Measurements from ENCODE around the gene ASIC2.

The ASIC2 gene

DNA sequence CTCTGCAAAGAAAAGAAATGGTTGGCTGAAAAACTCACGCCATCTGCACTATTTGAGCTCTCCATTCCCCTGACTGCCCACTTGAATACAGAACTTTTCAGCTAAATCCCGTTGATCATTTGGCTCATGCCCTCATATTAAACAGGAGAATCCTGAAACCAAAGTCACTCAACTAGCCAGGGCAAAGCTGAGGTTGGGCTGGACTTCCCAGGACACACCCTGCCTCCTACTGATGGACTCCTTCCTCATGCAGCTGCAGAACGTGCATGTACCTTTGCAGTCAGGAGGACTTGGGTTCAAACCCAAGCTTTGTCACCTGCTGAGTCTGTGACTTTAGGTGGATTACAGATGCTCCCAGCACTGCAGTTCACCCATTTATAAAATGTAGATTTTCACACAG, 7.7 kb downstream of the ASIC2 start (continued):
- no peak for TF ChIP-seq PPARA (CRISPR knock-in tag; IDR thresholded peaks at IDR 0.05; ENCODE audit: borderline replicate concordance)
- no peak for TF ChIP-seq OSR1 (CRISPR knock-in tag; IDR thresholded peaks at IDR 0.05)
- TF ChIP-seq, protein P1, sequence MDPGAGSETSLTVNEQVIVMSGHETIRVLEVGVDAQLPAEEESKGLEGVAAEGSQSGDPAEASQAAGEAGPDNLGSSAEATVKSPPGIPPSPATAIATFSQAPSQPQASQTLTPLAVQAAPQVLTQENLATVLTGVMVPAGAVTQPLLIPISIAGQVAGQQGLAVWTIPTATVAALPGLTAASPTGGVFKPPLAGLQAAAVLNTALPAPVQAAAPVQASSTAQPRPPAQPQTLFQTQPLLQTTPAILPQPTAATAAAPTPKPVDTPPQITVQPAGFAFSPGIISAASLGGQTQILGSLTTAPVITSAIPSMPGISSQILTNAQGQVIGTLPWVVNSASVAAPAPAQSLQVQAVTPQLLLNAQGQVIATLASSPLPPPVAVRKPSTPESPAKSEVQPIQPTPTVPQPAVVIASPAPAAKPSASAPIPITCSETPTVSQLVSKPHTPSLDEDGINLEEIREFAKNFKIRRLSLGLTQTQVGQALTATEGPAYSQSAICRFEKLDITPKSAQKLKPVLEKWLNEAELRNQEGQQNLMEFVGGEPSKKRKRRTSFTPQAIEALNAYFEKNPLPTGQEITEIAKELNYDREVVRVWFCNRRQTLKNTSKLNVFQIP (CRISPR knock-in tag; IDR thresholded peaks at IDR 0.05; ENCODE audit: borderline replicate concordance, low read depth) = no peak
- TF ChIP-seq ESRRG (CRISPR knock-in tag; IDR thresholded peaks at IDR 0.05) = no peak

DNA sequence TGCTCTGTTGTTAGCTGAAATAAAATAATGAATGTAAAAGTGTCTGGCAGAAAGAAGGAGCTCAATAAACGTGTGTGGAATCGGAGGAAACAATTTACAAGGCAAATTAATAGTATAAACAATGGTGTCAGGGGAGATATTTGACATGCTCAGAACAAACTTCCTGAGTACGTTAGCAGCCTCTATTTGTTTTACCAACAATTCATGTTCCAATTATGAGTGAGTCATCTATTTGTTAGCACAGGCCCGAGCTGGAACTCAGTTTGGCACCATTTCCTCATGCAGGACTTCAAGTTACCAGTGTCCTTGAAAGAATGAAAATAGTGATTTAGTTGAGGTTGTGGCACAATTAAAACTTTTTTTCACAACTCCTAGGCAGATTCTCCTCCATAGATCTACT, 9.1 kb downstream of the ASIC2 start:
- peak; percentile 63 for ATAC-seq

DNA sequence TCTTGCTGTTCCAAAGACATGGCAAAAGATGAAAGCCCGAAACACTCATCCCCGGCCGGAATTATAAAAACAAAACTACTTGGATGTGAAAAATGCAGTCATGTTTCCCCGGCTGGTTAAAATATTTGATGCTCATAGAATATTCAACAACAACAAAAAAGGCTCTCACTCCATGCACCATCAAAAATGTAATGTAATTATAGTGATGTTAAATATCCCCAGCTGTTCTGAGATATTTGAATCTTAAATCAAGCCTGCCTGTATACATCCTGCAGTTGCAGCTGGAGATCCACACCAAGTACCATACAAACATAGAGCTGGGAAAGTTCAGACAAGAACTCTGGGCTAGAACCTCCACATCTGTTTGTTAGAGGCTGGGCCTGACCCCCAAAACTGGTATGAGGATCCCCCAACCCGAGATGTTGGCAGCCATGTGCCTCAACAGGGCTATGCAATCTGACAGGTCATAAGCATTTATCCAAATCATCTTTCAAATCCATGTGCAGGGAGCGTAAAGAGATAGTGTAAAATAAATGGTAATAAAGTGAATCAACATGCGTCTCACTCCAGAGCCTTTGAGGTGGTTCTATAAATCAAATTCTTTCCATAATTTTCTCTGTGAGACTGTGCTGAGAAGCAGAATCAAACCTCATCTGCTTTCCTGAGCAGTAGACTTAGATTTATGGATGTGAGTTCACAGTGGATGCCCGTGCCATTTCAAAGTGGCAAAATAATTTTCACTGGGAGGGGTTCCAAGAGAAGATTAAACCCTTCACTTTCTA, 12.7 kb downstream of the ASIC2 start:
- no peak for ATAC-seq
- TF ChIP-seq SNAI2 (CRISPR knock-in tag; IDR thresholded peaks at IDR 0.05) = no peak
- TF ChIP-seq ZFP30 (CRISPR knock-in tag; IDR thresholded peaks at IDR 0.05) = no peak
- no peak for TF ChIP-seq PPARA (CRISPR knock-in tag; IDR thresholded peaks at IDR 0.05; ENCODE audit: borderline replicate concordance)
- TF ChIP-seq RARB (CRISPR knock-in tag; IDR thresholded peaks at IDR 0.05) = no peak
- TF ChIP-seq, protein P2, sequence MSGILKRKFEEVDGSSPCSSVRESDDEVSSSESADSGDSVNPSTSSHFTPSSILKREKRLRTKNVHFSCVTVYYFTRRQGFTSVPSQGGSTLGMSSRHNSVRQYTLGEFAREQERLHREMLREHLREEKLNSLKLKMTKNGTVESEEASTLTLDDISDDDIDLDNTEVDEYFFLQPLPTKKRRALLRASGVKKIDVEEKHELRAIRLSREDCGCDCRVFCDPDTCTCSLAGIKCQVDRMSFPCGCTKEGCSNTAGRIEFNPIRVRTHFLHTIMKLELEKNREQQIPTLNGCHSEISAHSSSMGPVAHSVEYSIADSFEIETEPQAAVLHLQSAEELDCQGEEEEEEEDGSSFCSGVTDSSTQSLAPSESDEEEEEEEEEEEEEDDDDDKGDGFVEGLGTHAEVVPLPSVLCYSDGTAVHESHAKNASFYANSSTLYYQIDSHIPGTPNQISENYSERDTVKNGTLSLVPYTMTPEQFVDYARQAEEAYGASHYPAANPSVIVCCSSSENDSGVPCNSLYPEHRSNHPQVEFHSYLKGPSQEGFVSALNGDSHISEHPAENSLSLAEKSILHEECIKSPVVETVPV (CRISPR knock-in tag; IDR thresholded peaks at IDR 0.05) = no peak
- TF ChIP-seq ARNTL (CRISPR knock-in tag; IDR thresholded peaks at IDR 0.05; ENCODE audit: borderline replicate concordance, low read depth) = no peak
- TF ChIP-seq, protein P3, sequence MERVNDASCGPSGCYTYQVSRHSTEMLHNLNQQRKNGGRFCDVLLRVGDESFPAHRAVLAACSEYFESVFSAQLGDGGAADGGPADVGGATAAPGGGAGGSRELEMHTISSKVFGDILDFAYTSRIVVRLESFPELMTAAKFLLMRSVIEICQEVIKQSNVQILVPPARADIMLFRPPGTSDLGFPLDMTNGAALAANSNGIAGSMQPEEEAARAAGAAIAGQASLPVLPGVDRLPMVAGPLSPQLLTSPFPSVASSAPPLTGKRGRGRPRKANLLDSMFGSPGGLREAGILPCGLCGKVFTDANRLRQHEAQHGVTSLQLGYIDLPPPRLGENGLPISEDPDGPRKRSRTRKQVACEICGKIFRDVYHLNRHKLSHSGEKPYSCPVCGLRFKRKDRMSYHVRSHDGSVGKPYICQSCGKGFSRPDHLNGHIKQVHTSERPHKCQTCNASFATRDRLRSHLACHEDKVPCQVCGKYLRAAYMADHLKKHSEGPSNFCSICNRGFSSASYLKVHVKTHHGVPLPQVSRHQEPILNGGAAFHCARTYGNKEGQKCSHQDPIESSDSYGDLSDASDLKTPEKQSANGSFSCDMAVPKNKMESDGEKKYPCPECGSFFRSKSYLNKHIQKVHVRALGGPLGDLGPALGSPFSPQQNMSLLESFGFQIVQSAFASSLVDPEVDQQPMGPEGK (CRISPR knock-in tag; IDR thresholded peaks at IDR 0.05; ENCODE audit: borderline replicate concordance) = no peak
- no peak for TF ChIP-seq ESRRG (CRISPR knock-in tag; IDR thresholded peaks at IDR 0.05)
- TF ChIP-seq ZFP3 (CRISPR knock-in tag; IDR thresholded peaks at IDR 0.05) = no peak
- TF ChIP-seq, protein P4, sequence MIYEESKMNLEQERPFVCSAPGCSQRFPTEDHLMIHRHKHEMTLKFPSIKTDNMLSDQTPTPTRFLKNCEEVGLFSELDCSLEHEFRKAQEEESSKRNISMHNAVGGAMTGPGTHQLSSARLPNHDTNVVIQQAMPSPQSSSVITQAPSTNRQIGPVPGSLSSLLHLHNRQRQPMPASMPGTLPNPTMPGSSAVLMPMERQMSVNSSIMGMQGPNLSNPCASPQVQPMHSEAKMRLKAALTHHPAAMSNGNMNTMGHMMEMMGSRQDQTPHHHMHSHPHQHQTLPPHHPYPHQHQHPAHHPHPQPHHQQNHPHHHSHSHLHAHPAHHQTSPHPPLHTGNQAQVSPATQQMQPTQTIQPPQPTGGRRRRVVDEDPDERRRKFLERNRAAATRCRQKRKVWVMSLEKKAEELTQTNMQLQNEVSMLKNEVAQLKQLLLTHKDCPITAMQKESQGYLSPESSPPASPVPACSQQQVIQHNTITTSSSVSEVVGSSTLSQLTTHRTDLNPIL (CRISPR knock-in tag; IDR thresholded peaks at IDR 0.05; ENCODE audit: low read depth) = no peak
- TF ChIP-seq ISL1 (CRISPR knock-in tag; IDR thresholded peaks at IDR 0.05) = no peak
- TF ChIP-seq, protein P1 (CRISPR knock-in tag; IDR thresholded peaks at IDR 0.05; ENCODE audit: borderline replicate concordance, low read depth) = no peak

More for the DNA sequence above, 9.1 kb downstream of the ASIC2 start:
- no peak for TF ChIP-seq RARB (CRISPR knock-in tag; IDR thresholded peaks at IDR 0.05)
- TF ChIP-seq, protein P2 (CRISPR knock-in tag; IDR thresholded peaks at IDR 0.05) = no peak
- no peak for TF ChIP-seq CSDC2 (CRISPR knock-in tag; IDR thresholded peaks at IDR 0.05)
- TF ChIP-seq, protein P3 (CRISPR knock-in tag; IDR thresholded peaks at IDR 0.05; ENCODE audit: borderline replicate concordance) = no peak
- no peak for TF ChIP-seq ARNTL (CRISPR knock-in tag; IDR thresholded peaks at IDR 0.05; ENCODE audit: borderline replicate concordance, low read depth)
- TF ChIP-seq TOX (CRISPR knock-in tag; IDR thresholded peaks at IDR 0.05; ENCODE audit: borderline replicate concordance) = no peak
- no peak for TF ChIP-seq ZFP30 (CRISPR knock-in tag; IDR thresholded peaks at IDR 0.05)
- no peak for TF ChIP-seq ZNF8 (CRISPR knock-in tag; IDR thresholded peaks at IDR 0.05)
- TF ChIP-seq ZFP3 (CRISPR knock-in tag; IDR thresholded peaks at IDR 0.05) = no peak
- no peak for TF ChIP-seq ISL1 (CRISPR knock-in tag; IDR thresholded peaks at IDR 0.05)
- no peak for TF ChIP-seq OSR1 (CRISPR knock-in tag; IDR thresholded peaks at IDR 0.05)
- TF ChIP-seq, protein P4 (CRISPR knock-in tag; IDR thresholded peaks at IDR 0.05; ENCODE audit: low read depth) = no peak
- TF ChIP-seq ZC3H10 (CRISPR knock-in tag; IDR thresholded peaks at IDR 0.05) = no peak
- no peak for TF ChIP-seq ESRRG (CRISPR knock-in tag; IDR thresholded peaks at IDR 0.05)
- TF ChIP-seq GLIS3 (CRISPR knock-in tag; IDR thresholded peaks at IDR 0.05) = no peak

All from SK-N-SH treated with all-trans-retinoic acid at 6 μM for 48 hours (cell line).